Omental fat pad (tissue), 4 donors: ENCODE results near the gene PLCB4. TPM values are rescaled to one million over a fixed set of nuclear protein-coding genes. Genes with fewer than 3 reads are reported as not detected.

Experiments
- ATAC-seq: fragments of 150-250 bp; one replicate; pipeline ENCODE4 v1.9.1; 2016; ENCODE audit warnings: mild to moderate bottlenecking, moderate library complexity; ENCODE audit not compliant: low FRiP score
- DNase-seq: peaks from one replicate; pipeline ENCODE4 v3.0.0-alpha.2; 2019; ENCODE audit warnings: low spot score
- CTCF ChIP-seq, 3 donors: fragments of 450-650 bp; IDR thresholded peaks; one replicate each; pipeline ENCODE4 v1.5.1; 2016 to 2017; ENCODE audit warnings: antibody characterized with exemption in 3 of 3, mild to moderate bottlenecking in 3 of 3, moderate library complexity in 2 of 3
- total RNA-seq, 4 donors: library from RNA; depleted of rRNA; stranded (reverse); fragments of >200 nt; gene quantifications; one replicate each; pipeline ENCODE4 v1.1.0, GENCODE V29; 2016

Gene PLCB4
- total RNA-seq, 4 donors from 2014 or later: 6.6 to 18.4 (median 11.4) TPM

GRCh38 chr20:9516234-9516871, 447.5 kb downstream of the PLCB4 start:
- ATAC-seq (no peak), DNase-seq (no peak)
- TF ChIP-seq CTCF (IDR thresholded peaks at IDR 0.05): no peak

- ATAC-seq (no peak), DNase-seq (no peak)
- TF ChIP-seq CTCF (IDR thresholded peaks at IDR 0.05): no peak
Observed at GRCh38 chr20:9517297-9518162, 448.6 kb downstream of the PLCB4 start.

GRCh38 chr20:9518576-9519175, 449.8 kb downstream of the PLCB4 start:
- ATAC-seq (no peak), DNase-seq (no peak)
- no peak for TF ChIP-seq CTCF (IDR thresholded peaks at IDR 0.05)

- DNase-seq (no peak), ATAC-seq (no peak)
- no peak for TF ChIP-seq CTCF (IDR thresholded peaks at IDR 0.05)
Observed at GRCh38 chr20:9520086-9520485, 451.2 kb downstream of the PLCB4 start.

DNA sequence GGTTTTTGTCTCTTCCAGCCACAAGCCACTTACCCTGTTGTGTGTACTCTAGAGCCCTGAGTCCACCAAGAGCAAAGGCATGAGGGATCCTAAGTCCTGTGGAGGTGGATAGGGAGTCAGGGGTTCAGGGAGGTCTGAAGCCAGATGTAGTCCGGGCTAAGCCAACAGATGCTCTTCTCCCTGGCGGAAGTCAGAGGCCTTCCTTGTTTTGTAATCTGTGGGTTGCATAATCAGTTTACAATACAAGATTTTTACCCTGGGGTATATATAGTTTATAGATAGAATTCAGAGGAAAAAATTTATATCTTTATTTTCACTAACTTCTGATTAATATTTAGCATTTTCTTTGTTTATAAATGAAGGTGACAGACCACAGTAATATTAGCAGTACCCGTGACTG, 454.7 kb downstream of the PLCB4 start:
- DNase-seq (no peak), ATAC-seq (no peak)
- TF ChIP-seq CTCF (IDR thresholded peaks at IDR 0.05): no peak
